DND-41 (cell line): ENCODE results near the gene NAPSA.

Source experiments
- CTCF ChIP-seq: IDR thresholded peaks from 2 replicates; pipeline ENCODE4 v1.5.1; 2012; ENCODE audit warnings: borderline replicate concordance, low read length, moderate library complexity, mild to moderate bottlenecking; ENCODE audit not compliant: poor library complexity, severe bottlenecking; ENCODE audit errors: extremely low read depth
- EZH2 ChIP-seq: IDR thresholded peaks from 3 replicates; pipeline ENCODE4 v1.6.1; 2012; ENCODE audit warnings: borderline replicate concordance, low read depth, mild to moderate bottlenecking, moderate library complexity, low read length, inconsistent platforms; ENCODE audit not compliant: severe bottlenecking

- TF ChIP-seq CTCF = no peak
- TF ChIP-seq EZH2 = no peak
Measured at GRCh38 chr19:50310759-50311465, 54.5 kb downstream of the NAPSA start.
